ENCODE results near the gene KLK2. TPM values are rescaled to one million over a fixed set of nuclear protein-coding genes. Genes with fewer than 3 reads are reported as not detected.

KLK2 gene
- total and polyA plus RNA-seq, 2 of the 4 experiments (the other 2 are of a cell fraction), result not detected

GRCh38 chr19:50835103-50835784, 38.0 kb upstream of the KLK2 start:
- peak; percentile 64 for ATAC-seq (ENCODE audit: low read depth)
- dilution Hi-C loops (cut with HindIII; ENCODE audit: low sequenced_read_pairs, unreplicated experiment), result no loop called here

More at GRCh38 chr19:50835103-50835784, 38.0 kb upstream of the KLK2 start:
- ChIA-PET POLR2A (ENCODE audit: unreplicated experiment) (no interaction called here), CTCF (no interaction called here)
- no peak overlapping the region for H2BK20ac ChIP-seq (ENCODE audit: low read depth, low read length)
- H2BK120ac ChIP-seq (ENCODE audit: low read depth, low read length), result no peak overlapping the region
- H3K18ac ChIP-seq (ENCODE audit: low read depth, low read length), result no peak overlapping the region; the same call in 1 of the 2 replicates
- no peak overlapping the region for H2AK5ac ChIP-seq (ENCODE audit: low read depth, low read length)
- peak overlapping the region; percentile 54 for H3K9ac ChIP-seq (ENCODE audit: low read depth, low read length)
- peak overlapping the region; percentile 17 for H2AK9ac ChIP-seq (replicated peaks; ENCODE audit: low read depth, low read length, poor library complexity)
- H3K14ac ChIP-seq (replicated peaks; ENCODE audit: low read depth, low read length), result no peak overlapping the region
- H3K4me3 ChIP-seq (ENCODE audit: insufficient read depth, low read depth, low read length), result peak overlapping the region; percentile 69
- no peak overlapping the region for H2BK5ac ChIP-seq (ENCODE audit: low read depth, low read length, poor library complexity, severe bottlenecking)
- H2BK15ac ChIP-seq (ENCODE audit: low read depth, low read length), result no peak overlapping the region
- no peak overlapping the region for H4K91ac ChIP-seq (ENCODE audit: insufficient read depth, low read depth, low read length)
- H4K5ac ChIP-seq (ENCODE audit: low read depth, low read length), result no peak overlapping the region
- peak overlapping the region; percentile 41 to 86; a peak in 2 of 4 replicates for H4K8ac ChIP-seq (ENCODE audit: low read depth in 2 of 2, low read length in 2 of 2)
- no peaks in the 10 kb centered on the region for H3K4me1 ChIP-seq (ENCODE audit: control insufficient read depth, insufficient read depth, low read length)
- no peaks in the 10 kb centered on the region for H3K27me3 ChIP-seq (ENCODE audit: control insufficient read depth, insufficient read depth, low read length)
- no peak for DNase-seq
- H3K56ac ChIP-seq (ENCODE audit: extremely low read depth, insufficient read depth, low read length), result no peak overlapping the region
- 42% methylated on average over 3 of the region's 13 CpGs; no CpG with 5 or more reads in 1 of the 2 experiments for WGBS, 2 experiments (ENCODE audit: extremely low coverage in 2 of 2, insufficient read length in 1 of 2)
- peak overlapping the region; percentile 91 for H3K4me2 ChIP-seq (ENCODE audit: low read depth, low read length)
- H4K20me1 ChIP-seq (ENCODE audit: insufficient read depth, low read length), result no peaks in the 10 kb centered on the region
- H3K27ac ChIP-seq (ENCODE audit: insufficient read depth, low read length), result no peak overlapping the region
- no peaks in the 10 kb centered on the region for H3K36me3 ChIP-seq (ENCODE audit: control insufficient read depth, insufficient read depth, low read length)
- H2AFZ ChIP-seq (replicated peaks; ENCODE audit: low read length, poor library complexity), result peak overlapping the region; percentile 94
- H3K9me3 ChIP-seq (ENCODE audit: control insufficient read depth, insufficient read depth, low read length), result no peaks in the 10 kb centered on the region
- TF ChIP-seq MAFK (IDR thresholded peaks at IDR 0.05; ENCODE audit: low read depth, low read length), result no peak
- no peaks in the 10 kb centered on the region for H3K9me1 ChIP-seq (ENCODE audit: insufficient read depth, low read length)
- in situ Hi-C loops (cut with MboI; ENCODE audit: low sequenced_read_pairs), result no loop called here
- no peak overlapping the region; the same call in 1 of the 2 replicates for H3K23ac ChIP-seq (ENCODE audit: low read depth, low read length)
- no TSS peak for BruUV-seq (replicated peaks)
- intact Hi-C loops (cut with micrococcal nuclease), result no loop called here
- H3K4ac ChIP-seq (ENCODE audit: low read depth, low read length), result no peak overlapping the region
- no peaks in the 10 kb centered on the region for H3K79me1 ChIP-seq (ENCODE audit: low read depth in 1 of 2, low read length in 2 of 2)
